Skeletal muscle satellite cell (primary cell): ENCODE results near the gene UBL5.
"Not testable (repeated sequence)": the region's sequence is repeated elsewhere in the genome, so short reads cannot be mapped to it uniquely, and the experiment has no call there.

Experiments
- H3K27me3 ChIP-seq: 2 replicates; pipeline ENCODE4 v1.7.0; 2013; ENCODE audit warnings: low read length; ENCODE audit not compliant: control insufficient read depth, insufficient read depth
- H3K36me3 ChIP-seq: 2 replicates; pipeline ENCODE4 v1.7.0; 2013; ENCODE audit warnings: mild to moderate bottlenecking, control low read depth, low read length; ENCODE audit not compliant: insufficient read depth
- H3K4me1 ChIP-seq: 2 replicates; pipeline ENCODE4 v1.7.0; 2013; ENCODE audit warnings: low read length; ENCODE audit not compliant: control insufficient read depth, insufficient read depth
- H3K4me2 ChIP-seq: 2 replicates; pipeline ENCODE4 v1.7.0; 2013; ENCODE audit warnings: mild to moderate bottlenecking, low read length
- H3K4me3 ChIP-seq: 2 replicates; pipeline ENCODE4 v1.7.0; 2013; ENCODE audit warnings: low read length
- H3K9ac ChIP-seq: 2 replicates; pipeline ENCODE4 v1.7.0; 2013; ENCODE audit warnings: mild to moderate bottlenecking, low read depth, low read length, moderate library complexity
- H3K9me3 ChIP-seq: replicated peaks from 2 replicates; pipeline ENCODE4 v1.7.0; 2013; ENCODE audit warnings: mild to moderate bottlenecking, control low read depth, low read length

UBL5 gene

DNA sequence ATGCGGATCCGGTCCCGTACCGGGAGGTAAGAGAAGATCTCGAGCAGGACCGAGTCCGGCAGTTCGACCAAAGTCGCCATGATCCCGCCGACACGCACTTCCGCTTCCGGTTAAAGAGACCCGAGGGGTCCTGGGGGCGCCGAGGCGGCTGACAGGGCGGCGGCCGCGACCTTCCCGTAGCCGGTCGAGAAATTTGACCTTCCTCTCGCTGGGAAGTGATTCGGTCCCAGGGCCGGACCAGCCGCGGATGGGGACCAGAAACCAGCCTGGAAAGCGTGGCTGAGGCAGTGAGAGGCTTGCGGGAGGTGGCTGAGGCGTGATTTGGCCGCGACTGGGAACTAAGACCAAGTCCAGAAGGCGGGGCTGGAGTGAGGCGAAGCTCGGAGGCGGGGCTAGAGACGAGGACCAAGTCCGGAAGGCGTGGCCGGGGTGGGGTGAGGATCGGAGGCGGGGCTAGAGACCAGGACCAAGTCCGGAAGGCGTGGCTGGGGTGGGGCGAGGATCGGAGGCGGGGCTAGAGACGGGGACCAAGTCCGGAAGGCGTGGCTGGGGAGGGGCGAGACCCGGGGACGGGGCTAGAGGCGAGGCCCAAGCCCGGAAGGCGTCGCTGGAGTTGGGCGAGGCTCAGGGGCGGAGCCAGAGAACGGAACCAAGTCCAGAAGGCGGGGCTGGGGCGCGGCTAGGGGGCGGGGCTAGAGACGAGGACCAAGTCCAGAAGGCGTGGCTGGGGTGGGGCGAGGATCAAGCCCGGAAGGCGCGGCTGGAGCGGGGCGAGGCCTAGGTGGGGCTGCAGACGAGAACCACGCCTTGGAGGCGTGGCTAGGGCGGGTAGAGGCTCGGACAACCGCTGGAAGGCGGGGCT lies 8.8 kb upstream of the UBL5 start, which contains the start of gene FBXL12:
Gene FBXL12 (minus strand): TSS at position 346 of the 862 bp plus-strand sequence. CDS start 266 bp downstream, at position 80.
- H3K36me3 ChIP-seq, result no peaks in the 10 kb centered on the region
- H3K9me3 ChIP-seq, result no peaks in the 10 kb centered on the region

DNA sequence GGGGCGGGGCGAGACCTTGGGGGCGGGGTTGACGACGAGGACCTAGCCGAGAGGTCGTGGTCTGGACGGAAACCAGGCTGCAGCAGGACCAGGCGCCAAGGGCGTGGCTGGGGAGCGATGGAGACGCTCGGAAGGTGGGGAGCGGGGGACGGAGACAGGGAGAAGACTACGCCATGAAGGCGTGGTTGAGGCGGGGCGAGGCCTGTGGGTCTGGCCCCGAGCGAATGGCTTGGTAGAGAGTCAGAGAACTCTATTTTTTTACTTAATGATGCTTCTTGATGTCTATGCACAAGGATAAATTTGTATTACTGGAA lies 8.2 kb upstream of the UBL5 start:
- Histone ChIP-seq H3K9ac (no peak overlapping the region), H3K36me3 (no peaks in the 10 kb centered on the region), H3K27me3 (no peaks in the 10 kb centered on the region), H3K4me2 (peak overlapping the region; percentile 83), H3K9me3 (no peaks in the 10 kb centered on the region), H3K4me1 (peaks cover 19% of the 10 kb centered on the region), H3K4me3 (peak overlapping the region; percentile 70)

More for the DNA sequence above, 8.8 kb upstream of the UBL5 start, which contains the start of gene FBXL12:
- no peaks in the 10 kb centered on the region for H3K27me3 ChIP-seq
- H3K9ac ChIP-seq, result peak within 1 kb of the TSS; percentile 98
- peak within 1 kb of the TSS; percentile 96 for H3K4me2 ChIP-seq
- H3K4me1 ChIP-seq, result peaks cover 19% of the 10 kb centered on the region
- H3K4me3 ChIP-seq, result peak within 1 kb of the TSS; percentile 100

DNA sequence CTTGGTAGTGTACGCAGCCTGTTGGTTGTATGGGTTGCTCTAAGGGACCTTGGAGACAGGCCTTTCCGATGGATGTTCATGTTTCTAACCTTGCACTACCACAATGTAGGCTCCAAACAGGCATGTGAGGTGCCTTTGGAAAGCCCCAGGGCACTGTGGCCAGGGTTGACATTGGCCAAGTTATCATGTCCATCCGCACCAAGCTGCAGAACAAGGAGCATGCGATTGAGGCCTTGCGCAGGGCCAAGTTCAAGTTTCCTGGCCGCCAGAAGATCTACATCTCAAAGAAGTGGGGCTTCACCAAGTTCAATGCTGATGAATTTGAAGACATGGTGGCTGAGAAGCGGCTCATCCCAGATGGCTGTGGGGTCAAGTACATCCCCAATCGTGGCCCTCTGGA lies 7.7 kb upstream of the UBL5 start:
- Histone ChIP-seq H3K4me2 (peak overlapping the region; percentile 83), H3K4me1 (peaks cover 19% of the 10 kb centered on the region), H3K4me3 (peak overlapping the region; percentile 70)
- H3K9me3 ChIP-seq, H3K9ac ChIP-seq, H3K36me3 ChIP-seq, H3K27me3 ChIP-seq: not testable (repeated sequence)

DNA sequence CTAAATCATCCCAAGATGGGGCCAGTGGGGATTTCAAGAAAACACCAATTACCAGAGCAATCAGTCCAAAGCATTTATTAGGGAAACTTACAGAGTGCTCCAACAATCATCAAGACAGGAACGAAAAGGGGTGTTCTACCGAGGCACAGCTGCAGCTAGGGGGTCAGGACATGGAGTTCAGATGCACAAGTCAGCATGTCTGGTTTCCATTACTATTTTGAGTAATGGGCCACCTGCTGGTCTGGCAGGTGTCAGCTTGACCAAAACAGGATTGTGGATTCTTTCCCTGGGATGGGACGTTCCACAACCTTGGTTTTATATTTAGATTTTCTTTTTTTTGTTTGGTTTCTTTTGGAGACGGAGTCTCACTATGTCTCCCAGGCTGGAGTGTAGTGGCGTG lies 3.9 kb upstream of the UBL5 start:
- no peaks in the 10 kb centered on the region for H3K36me3 ChIP-seq
- H3K4me2 ChIP-seq, result no peak overlapping the region

DNA sequence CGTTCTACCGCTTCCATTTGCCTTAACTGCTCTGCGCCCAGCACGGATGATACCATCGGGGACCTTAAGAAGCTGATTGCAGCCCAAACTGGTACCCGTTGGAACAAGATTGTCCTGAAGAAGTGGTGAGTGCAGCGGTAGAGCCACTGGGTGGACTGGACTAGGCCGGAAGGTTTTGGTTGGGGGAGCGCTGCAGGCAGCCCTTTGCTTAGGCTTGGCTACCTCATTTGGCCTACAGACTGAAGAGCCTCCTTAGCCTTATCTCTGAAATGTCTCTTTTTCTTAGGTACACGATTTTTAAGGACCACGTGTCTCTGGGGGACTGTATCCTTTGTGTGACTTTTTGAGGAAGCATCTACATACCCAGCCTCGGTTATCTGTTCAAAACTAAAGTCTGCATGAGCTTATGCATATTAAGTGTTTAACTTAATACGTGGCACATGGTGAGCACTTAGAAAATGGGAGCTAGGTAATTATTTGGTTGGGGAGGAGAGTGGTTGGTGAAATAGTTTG lies 889 bp downstream of the UBL5 start:
- Histone ChIP-seq H3K9ac (peak overlapping the region; percentile 93), H3K36me3 (peaks cover 10% of the 10 kb centered on the region), H3K4me3 (peak overlapping the region; percentile 89), H3K4me2 (peak overlapping the region; percentile 89), H3K27me3 (no peaks in the 10 kb centered on the region), H3K9me3 (no peaks in the 10 kb centered on the region), H3K4me1 (peaks cover 8% of the 10 kb centered on the region)

More for the DNA sequence above, 3.9 kb upstream of the UBL5 start:
- Histone ChIP-seq H3K9me3 (no peaks in the 10 kb centered on the region), H3K9ac (no peak overlapping the region), H3K4me1 (peaks cover 13% of the 10 kb centered on the region), H3K4me3 (no peak overlapping the region), H3K27me3 (no peaks in the 10 kb centered on the region)

DNA sequence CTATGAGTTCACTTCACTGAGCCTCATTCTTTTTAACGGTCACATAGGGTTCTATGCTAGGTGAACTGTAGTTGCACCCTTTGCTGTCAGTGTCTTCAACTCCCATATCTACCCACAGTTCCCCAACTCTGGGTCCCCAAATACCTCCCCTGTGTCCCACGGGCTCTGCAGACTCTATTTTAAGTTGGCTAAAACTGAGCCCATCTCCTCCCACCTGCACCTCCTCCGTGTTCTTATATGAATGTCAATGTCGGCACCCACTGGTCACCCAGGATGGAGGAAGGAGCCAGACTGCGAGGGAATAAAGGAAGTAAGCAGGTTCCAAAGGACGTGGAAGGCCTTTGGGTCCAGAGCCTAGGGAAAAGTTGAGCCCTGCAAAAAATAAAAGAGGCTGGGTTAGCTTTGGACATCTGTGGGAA lies 6.6 kb downstream of the UBL5 start:
- Histone ChIP-seq H3K4me3 (peak overlapping the region; percentile 89), H3K4me2 (peak overlapping the region; percentile 85), H3K36me3 (peaks cover 18% of the 10 kb centered on the region), H3K4me1 (peaks cover 9% of the 10 kb centered on the region), H3K27me3 (no peaks in the 10 kb centered on the region), H3K9me3 (no peaks in the 10 kb centered on the region), H3K9ac (peak overlapping the region; percentile 55)

DNA sequence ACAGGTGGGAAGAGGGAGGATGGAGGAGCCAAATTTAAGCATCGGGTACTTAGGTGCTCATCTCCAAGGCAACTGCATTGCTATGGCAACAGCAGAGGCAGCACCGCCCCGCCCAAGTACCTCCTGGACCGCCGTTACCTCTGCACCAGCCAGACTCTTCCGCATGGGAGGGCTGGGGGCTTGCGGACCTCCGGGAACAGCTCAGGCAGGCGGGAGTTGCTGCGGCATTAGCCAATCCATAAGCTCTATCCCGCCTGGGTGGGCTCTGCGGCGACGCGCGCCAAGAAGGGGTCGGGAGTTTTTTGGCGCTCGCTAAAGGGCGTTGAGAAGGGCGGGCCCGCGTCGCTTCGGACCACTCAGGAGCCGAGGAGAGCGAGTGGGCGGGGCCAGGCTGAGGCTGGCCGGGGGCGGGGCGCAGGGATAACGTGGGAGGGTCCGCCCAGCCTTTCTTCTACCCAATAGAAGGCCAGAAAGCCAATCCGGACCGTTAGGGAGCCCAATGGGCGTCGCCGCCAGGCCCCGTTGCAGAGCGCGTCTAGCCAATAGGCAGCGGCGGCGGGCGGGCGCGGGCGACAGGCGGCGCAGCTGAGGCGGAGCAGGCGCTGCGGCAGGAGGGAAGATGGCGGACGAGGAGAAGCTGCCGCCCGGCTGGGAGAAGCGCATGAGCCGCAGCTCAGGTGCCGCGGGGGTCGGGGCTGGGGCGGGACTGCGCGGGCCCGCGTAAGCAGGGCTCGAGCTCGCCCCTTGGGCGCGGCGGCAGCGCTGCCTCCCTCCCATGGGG lies 7.2 kb downstream of the UBL5 start, which contains the start of gene PIN1:
Gene PIN1 (plus strand): TSS at position 593 of the 781 bp plus-strand sequence. CDS start 27 bp downstream, at position 620.
- Histone ChIP-seq H3K4me2 (peak within 1 kb of the TSS; percentile 93), H3K4me3 (peak within 1 kb of the TSS; percentile 89), H3K9ac (peak within 1 kb of the TSS; percentile 88), H3K4me1 (peaks cover 9% of the 10 kb centered on the region), H3K27me3 (no peaks in the 10 kb centered on the region), H3K36me3 (peaks cover 16% of the 10 kb centered on the region), H3K9me3 (no peaks in the 10 kb centered on the region)

DNA sequence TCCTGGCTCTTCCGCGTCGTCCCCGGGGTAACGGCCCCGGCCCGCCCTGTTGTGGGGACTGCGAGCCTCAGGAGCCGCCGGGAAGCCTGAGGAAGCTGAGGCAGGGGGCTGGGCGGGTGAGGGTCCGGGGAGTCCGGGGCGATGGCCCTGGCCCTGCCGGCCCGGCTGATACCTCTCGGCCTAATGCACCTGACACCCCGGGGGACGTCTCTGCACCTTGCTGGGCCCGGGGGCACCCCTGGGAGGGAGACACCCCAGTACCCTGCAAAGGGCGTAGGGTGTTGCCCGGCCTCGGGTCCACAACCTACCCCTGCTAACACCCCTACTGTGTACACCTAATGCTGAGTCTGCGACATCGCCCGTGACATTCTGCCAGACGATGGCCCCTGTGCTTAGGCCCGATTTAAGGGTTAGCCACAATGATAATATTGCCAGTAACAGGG lies 7.8 kb downstream of the UBL5 start:
- peak overlapping the region; percentile 89 for H3K4me3 ChIP-seq
- H3K9me3 ChIP-seq, result no peaks in the 10 kb centered on the region
- peak overlapping the region; percentile 93 for H3K4me2 ChIP-seq
- H3K36me3 ChIP-seq, result peaks cover 14% of the 10 kb centered on the region
- peaks cover 9% of the 10 kb centered on the region for H3K4me1 ChIP-seq
- no peaks in the 10 kb centered on the region for H3K27me3 ChIP-seq
- peak overlapping the region; percentile 88 for H3K9ac ChIP-seq

DNA sequence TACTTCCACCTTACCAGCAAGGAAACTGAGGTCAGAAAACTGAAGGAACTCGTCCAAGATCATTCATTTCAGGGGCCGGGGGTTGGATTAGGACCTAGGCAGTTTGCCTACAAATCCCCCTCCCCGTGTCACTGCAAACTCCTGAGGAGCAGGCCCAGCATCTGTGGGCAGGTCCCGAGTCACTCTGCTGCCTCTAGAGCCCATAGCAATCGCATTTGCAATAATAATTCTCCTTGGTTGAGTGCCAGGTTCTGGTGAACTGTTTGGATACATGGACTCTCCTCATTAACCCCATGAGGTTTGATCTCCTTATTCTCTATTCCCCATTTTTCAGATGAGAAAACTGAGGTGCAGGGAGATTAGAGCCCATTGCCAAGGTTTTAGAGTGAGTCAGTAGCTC lies 8.3 kb downstream of the UBL5 start:
- peaks cover 9% of the 10 kb centered on the region for H3K4me1 ChIP-seq
- H3K9ac ChIP-seq, result peak overlapping the region; percentile 88
- peaks cover 18% of the 10 kb centered on the region for H3K36me3 ChIP-seq
- peak overlapping the region; percentile 89 for H3K4me3 ChIP-seq
- no peaks in the 10 kb centered on the region for H3K9me3 ChIP-seq
- H3K27me3 ChIP-seq, result no peaks in the 10 kb centered on the region
- peak overlapping the region; percentile 93 for H3K4me2 ChIP-seq

DNA sequence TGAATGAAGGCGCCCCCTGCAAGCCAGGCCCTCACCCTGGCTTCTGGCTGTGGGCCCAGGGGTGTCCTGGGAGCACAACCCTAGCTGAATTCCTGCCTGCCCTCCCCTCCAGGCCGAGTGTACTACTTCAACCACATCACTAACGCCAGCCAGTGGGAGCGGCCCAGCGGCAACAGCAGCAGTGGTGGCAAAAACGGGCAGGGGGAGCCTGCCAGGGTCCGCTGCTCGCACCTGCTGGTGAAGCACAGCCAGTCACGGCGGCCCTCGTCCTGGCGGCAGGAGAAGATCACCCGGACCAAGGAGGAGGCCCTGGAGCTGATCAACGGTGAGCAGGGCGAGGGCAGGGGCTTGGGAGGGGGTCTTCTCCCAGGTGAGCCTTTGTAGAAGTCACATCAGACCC lies 10.6 kb downstream of the UBL5 start:
- Histone ChIP-seq H3K4me3 (no peak overlapping the region), H3K36me3 (peaks cover 41% of the 10 kb centered on the region), H3K4me2 (no peak overlapping the region), H3K27me3 (no peaks in the 10 kb centered on the region), H3K9me3 (no peaks in the 10 kb centered on the region), H3K9ac (no peak overlapping the region), H3K4me1 (peaks cover 9% of the 10 kb centered on the region)

DNA sequence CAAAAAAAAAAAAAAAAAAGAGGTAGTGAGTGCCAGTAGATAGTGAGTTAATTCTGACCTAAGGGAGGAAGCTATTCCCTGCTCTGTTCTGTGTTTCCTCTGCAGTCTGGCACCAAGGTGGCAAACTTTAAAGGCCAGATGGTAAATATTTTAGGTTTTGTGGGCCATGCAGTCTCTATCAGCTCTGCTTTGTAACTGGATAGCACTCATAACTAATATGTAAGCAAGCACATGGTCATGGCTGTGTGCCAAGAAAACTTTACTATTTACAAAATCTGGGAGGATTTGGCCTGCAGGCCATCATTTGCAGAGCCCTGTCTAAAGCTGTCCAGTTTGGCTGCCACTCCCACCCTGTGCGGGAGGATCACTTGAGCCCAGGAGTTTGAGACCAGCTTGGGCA lies 11.7 kb downstream of the UBL5 start:
- peaks cover 9% of the 10 kb centered on the region for H3K4me1 ChIP-seq
- no peak overlapping the region for H3K4me3 ChIP-seq
- no peak overlapping the region for H3K4me2 ChIP-seq
- no peak overlapping the region for H3K9ac ChIP-seq
- no peaks in the 10 kb centered on the region for H3K27me3 ChIP-seq
- no peaks in the 10 kb centered on the region for H3K9me3 ChIP-seq
- peaks cover 52% of the 10 kb centered on the region for H3K36me3 ChIP-seq
